Liver (tissue), 9 donors: ENCODE results near the gene XRN1. TPM values are rescaled to one million over a fixed set of nuclear protein-coding genes. Genes with fewer than 3 reads are reported as not detected.
"Not testable (repeated sequence)": the region's sequence is repeated elsewhere in the genome, so short reads cannot be mapped to it uniquely, and the experiment has no call there.

Experiments
- DNase-seq: peaks from one replicate; pipeline ENCODE4 v3.0.0-alpha.2; 2017; ENCODE audit warnings: low spot score
- H3K27ac ChIP-seq, 2 donors: one replicate each; pipeline ENCODE4 v1.7.0; 2013; ENCODE audit warnings: inconsistent platforms in 2 of 2, low read length in 2 of 2, control low read depth in 1 of 2, low read depth in 1 of 2, mild to moderate bottlenecking in 1 of 2
- H3K27me3 ChIP-seq, 4 donors: one replicate each; pipeline versions ENCODE4 v1.6.1 to v1.7.0; 2013; ENCODE audit warnings: low read length in 3 of 4, inconsistent platforms in 1 of 4, mild to moderate bottlenecking in 1 of 4, moderate library complexity in 1 of 4; ENCODE audit not compliant: control insufficient read depth in 4 of 4, insufficient read depth in 4 of 4
- H3K36me3 ChIP-seq, 4 donors: one replicate each; pipeline versions ENCODE4 v1.6.1 to v1.7.0; 2013; ENCODE audit warnings: low read length in 3 of 4, mild to moderate bottlenecking in 3 of 4, low read depth in 1 of 4, moderate library complexity in 1 of 4; ENCODE audit not compliant: control insufficient read depth in 4 of 4, insufficient read depth in 3 of 4
- H3K4me1 ChIP-seq, 4 donors: one replicate each; pipeline versions ENCODE4 v1.6.1 to v1.7.0; 2013; ENCODE audit warnings: low read length in 3 of 4, mild to moderate bottlenecking in 3 of 4, moderate library complexity in 1 of 4; ENCODE audit not compliant: control insufficient read depth in 4 of 4, insufficient read depth in 4 of 4
- H3K4me3 ChIP-seq, 3 donors: one replicate each; pipeline versions ENCODE4 v1.6.1 to v1.7.0; 2013; ENCODE audit warnings: low read length in 3 of 3, control low read depth in 1 of 3, low read depth in 1 of 3, mild to moderate bottlenecking in 1 of 3
- H3K9ac ChIP-seq, 2 donors: one replicate each; pipeline ENCODE4 v1.7.0; 2013; ENCODE audit warnings: low read length in 2 of 2, mild to moderate bottlenecking in 2 of 2, moderate library complexity in 2 of 2, control low read depth in 1 of 2, low read depth in 1 of 2
- H3K9me3 ChIP-seq, 4 donors: one replicate each; pipeline versions ENCODE4 v1.6.1 to v1.7.0; 2013; ENCODE audit warnings: low read length in 3 of 4; ENCODE audit not compliant: control insufficient read depth in 4 of 4
- ATF3 ChIP-seq: IDR thresholded peaks from 2 replicates; pipeline ENCODE4 v1.6.1; 2016; ENCODE audit warnings: antibody characterized with exemption
- EGR1 ChIP-seq, 2 donors: IDR thresholded peaks; 2 replicates each; pipeline ENCODE4 v1.6.1; 2016 to 2018; ENCODE audit warnings: antibody characterized with exemption in 2 of 2, low read depth in 2 of 2
- FOXA2 ChIP-seq: IDR thresholded peaks from 2 replicates; pipeline ENCODE4 v1.6.1; 2016; ENCODE audit warnings: antibody characterized with exemption
- HNF4A ChIP-seq, 2 donors: conservative IDR thresholded peaks; 2 replicates each; pipeline ENCODE4 v1.6.1; 2016; ENCODE audit warnings: antibody characterized with exemption in 2 of 2, mild to moderate bottlenecking in 2 of 2
- HNF4G ChIP-seq: IDR thresholded peaks from 2 replicates; pipeline ENCODE4 v1.6.1; 2016; ENCODE audit warnings: antibody characterized with exemption
- RAD21 ChIP-seq, 2 donors: IDR thresholded peaks; 2 replicates each; pipeline ENCODE4 v1.6.1; 2016; ENCODE audit warnings: antibody characterized with exemption in 2 of 2, mild to moderate bottlenecking in 2 of 2
- RXRA ChIP-seq, 2 donors: IDR thresholded peaks; 2 replicates each; pipeline ENCODE4 v1.6.1; 2017 to 2018; ENCODE audit warnings: antibody characterized with exemption in 2 of 2, mild to moderate bottlenecking in 1 of 2
- TAF1 ChIP-seq: conservative IDR thresholded peaks from 2 replicates; pipeline ENCODE4 v1.6.1; 2016; ENCODE audit warnings: antibody characterized with exemption, mild to moderate bottlenecking
- WGBS: extraction: QIAGEN DNeasy Blood & Tissue Kit; methylation state at CpG from one replicate; pipeline ENCODE4 v1.1.7; 2013; 5-methylcytosine and 5-hydroxymethylcytosine counted together
- polyA plus RNA-seq, 2 donors: library from polyadenylated mRNA; stranded (reverse) in 1 of 2; unstranded in 1 of 2; fragments of 200-250 nt in 1 of 2; fragments of >200 nt in 1 of 2; fragmentation: Nextera tagmentation in 1 of 2; extraction: Ambion mirVana in 1 of 2; gene quantifications; one replicate each; pipeline versions ENCODE4 v1.2.1 to v1.2.3, GENCODE V29; 2013 to 2015
- total RNA-seq, 2 donors: library from RNA; depleted of rRNA; stranded (reverse); fragments of >200 nt; gene quantifications; one replicate each; pipeline ENCODE4 v1.2.3, GENCODE V29; 2014
- TF ChIP-seq, protein P1 (sequence below): IDR thresholded peaks from 2 replicates; pipeline ENCODE4 v1.6.1; 2016; ENCODE audit warnings: antibody characterized with exemption
- donor health status: healthy.
- donor health status: healthy.
- donor health status: healthy.
- donor health status: healthy.
- donor health status: healthy.

Gene XRN1
- total and polyA plus RNA-seq, 4 donors, result 4.3 to 41.4 (median 25.9) TPM

DNA sequence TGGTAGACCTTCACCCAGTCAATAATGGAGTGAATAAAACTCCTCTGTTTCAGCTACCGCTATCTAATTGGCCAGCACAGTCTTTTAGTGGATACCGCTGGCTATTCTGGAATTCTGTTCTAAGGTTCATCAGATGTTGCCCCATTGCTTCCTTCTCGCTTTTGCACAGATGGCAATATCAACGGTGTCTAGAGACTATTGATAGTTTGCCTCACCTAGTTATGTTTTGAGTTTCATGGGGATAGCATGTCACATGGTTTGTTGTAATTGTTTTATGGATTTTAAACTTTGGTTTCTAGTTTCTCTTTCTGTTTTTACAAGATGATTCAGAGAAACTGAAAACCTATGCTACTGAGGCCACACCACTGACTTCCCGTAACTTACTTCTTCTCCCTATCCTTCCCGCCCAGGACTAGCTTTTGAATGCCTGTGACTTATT, 2.0 kb downstream of the XRN1 start (continued):
- no peak for TF ChIP-seq EGR1 (IDR thresholded peaks at IDR 0.05; ENCODE audit: low read depth in 2 of 2)
- TF ChIP-seq RXRA (IDR thresholded peaks at IDR 0.05), result peak in 1 of 2 donors; percentile 11
- no peak for TF ChIP-seq ATF3
- peak; percentile 28 for TF ChIP-seq TAF1
- no peak for TF ChIP-seq FOXA2

DNA sequence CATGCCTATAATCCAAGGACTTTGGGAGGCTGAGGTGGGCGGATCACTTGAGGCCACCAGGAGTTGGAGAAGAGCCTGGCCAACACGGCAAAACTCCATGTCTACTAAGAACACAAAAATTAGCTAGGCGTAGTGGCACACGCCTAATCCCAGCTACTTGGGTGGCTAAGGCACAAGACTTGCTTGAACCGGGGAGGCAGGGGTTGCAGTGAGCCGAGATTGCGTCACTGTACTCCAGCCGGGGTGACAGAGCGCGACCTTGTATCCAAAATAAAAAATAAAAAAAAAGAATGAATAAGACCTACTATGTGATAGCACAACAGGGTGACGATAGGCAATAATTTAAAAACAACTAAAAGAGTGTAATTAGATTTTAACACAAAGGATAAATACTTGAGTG, 3.5 kb downstream of the XRN1 start:
- H3K36me3 ChIP-seq, result no peaks in the 10 kb centered on the region
- H3K27me3 ChIP-seq, result no peaks in the 10 kb centered on the region
- no peaks in the 10 kb centered on the region for H3K9me3 ChIP-seq
- 90% methylated on average over 11 of the region's 11 CpGs for whole genome bisulfite sequencing
- no peak overlapping the region for H3K4me3 ChIP-seq
- no peak for TF ChIP-seq FOXA2
- no peak for TF ChIP-seq RAD21 (IDR thresholded peaks at IDR 0.05)
- TF ChIP-seq TAF1, result no peak
- TF ChIP-seq RXRA (IDR thresholded peaks at IDR 0.05), result no peak
- TF ChIP-seq HNF4G, result no peak
- no peak for TF ChIP-seq EGR1 (IDR thresholded peaks at IDR 0.05; ENCODE audit: low read depth in 2 of 2)
- TF ChIP-seq, protein P1, sequence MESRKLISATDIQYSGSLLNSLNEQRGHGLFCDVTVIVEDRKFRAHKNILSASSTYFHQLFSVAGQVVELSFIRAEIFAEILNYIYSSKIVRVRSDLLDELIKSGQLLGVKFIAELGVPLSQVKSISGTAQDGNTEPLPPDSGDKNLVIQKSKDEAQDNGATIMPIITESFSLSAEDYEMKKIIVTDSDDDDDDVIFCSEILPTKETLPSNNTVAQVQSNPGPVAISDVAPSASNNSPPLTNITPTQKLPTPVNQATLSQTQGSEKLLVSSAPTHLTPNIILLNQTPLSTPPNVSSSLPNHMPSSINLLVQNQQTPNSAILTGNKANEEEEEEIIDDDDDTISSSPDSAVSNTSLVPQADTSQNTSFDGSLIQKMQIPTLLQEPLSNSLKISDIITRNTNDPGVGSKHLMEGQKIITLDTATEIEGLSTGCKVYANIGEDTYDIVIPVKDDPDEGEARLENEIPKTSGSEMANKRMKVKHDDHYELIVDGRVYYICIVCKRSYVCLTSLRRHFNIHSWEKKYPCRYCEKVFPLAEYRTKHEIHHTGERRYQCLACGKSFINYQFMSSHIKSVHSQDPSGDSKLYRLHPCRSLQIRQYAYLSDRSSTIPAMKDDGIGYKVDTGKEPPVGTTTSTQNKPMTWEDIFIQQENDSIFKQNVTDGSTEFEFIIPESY, result no peak
- no peak for DNase-seq
- no peak overlapping the region for H3K9ac ChIP-seq
- peaks cover 0 to 46% (median 24%) of the 10 kb centered on the region in 4 donors for H3K4me1 ChIP-seq
- no peak overlapping the region for H3K27ac ChIP-seq

DNA sequence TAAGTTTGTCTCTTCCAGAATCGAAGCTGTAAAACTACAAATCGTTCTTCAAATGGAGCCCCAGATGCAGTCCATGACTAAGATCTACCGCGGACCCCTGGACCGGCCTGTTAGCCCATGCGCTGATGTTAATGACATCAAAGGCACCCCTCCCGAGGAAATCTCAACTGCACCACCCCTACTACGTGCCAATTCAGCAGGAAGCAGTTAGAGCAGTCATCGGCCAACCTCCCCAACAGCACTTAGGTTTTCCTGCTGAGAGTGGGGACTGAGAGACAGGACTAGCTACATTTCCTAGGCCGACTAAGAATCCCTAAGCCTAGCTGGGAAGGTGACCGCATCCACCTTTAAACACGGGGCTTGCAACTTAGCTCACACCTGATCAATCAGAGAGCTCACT, 4.8 kb downstream of the XRN1 start:
- peaks cover 0 to 49% (median 20%) of the 10 kb centered on the region in 4 donors for H3K4me1 ChIP-seq
- not testable (repeated sequence) for H3K36me3 ChIP-seq, H3K27ac ChIP-seq, H3K27me3 ChIP-seq, H3K9ac ChIP-seq, DNase-seq, H3K9me3 ChIP-seq, H3K4me3 ChIP-seq
- 95% methylated on average over 12 of the region's 12 CpGs for WGBS

- Histone ChIP-seq H3K27ac (peak overlapping the region; percentile 28 to 54), H3K4me1 (peaks cover 0 to 45% (median 30%) of the 10 kb centered on the region in 4 donors), H3K4me3 (peak overlapping the region in 1 of 3 donors; percentile 32)
- H3K9me3 ChIP-seq, H3K36me3 ChIP-seq, H3K27me3 ChIP-seq, DNase-seq, H3K9ac ChIP-seq: not testable (repeated sequence)
- TF ChIP-seq HNF4A (conservative IDR thresholded peaks at IDR 0.05), result peak in 1 of 2 donors; percentile 69
- WGBS, result 56% methylated on average over 15 of the region's 15 CpGs
Measured at GRCh38 chr3:142439499-142440220, 8.2 kb downstream of the XRN1 start.

GRCh38 chr3:142438096-142438495, 9.7 kb downstream of the XRN1 start:
- peaks cover 2 to 45% (median 32%) of the 10 kb centered on the region in 4 donors for H3K4me1 ChIP-seq
- H3K9ac ChIP-seq, DNase-seq, H3K9me3 ChIP-seq, H3K27me3 ChIP-seq, H3K4me3 ChIP-seq, H3K36me3 ChIP-seq, H3K27ac ChIP-seq: not testable (repeated sequence)
- over 99% methylated on average over 11 of the region's 11 CpGs for WGBS
